Neuronal stem cell (in vitro differentiated cells): ENCODE measurements around the gene MACROD2.

ENCODE experiments used
- DNase-seq: peaks from one replicate; pipeline ENCODE4 v3.0.0-alpha.2; 2013; ENCODE audit warnings: low spot score
- H2AFZ ChIP-seq: one replicate; pipeline ENCODE4 v1.6.1; 2013; ENCODE audit warnings: mild to moderate bottlenecking, low read length, inconsistent platforms
- H2AK5ac ChIP-seq: 2 replicates; pipeline ENCODE4 v1.6.1; 2013; ENCODE audit warnings: low read depth, mild to moderate bottlenecking, inconsistent platforms, low read length, moderate library complexity, mixed read lengths
- H2BK120ac ChIP-seq: 2 replicates; pipeline ENCODE4 v1.6.1; 2013; ENCODE audit warnings: low read depth, mild to moderate bottlenecking, inconsistent platforms, low read length, moderate library complexity, mixed read lengths
- H2BK12ac ChIP-seq: one replicate; pipeline ENCODE4 v1.6.1; 2013; ENCODE audit warnings: low read length, inconsistent platforms
- H2BK15ac ChIP-seq: 2 replicates; pipeline ENCODE4 v1.6.1; 2013; ENCODE audit warnings: mild to moderate bottlenecking, low read length, inconsistent platforms, mixed read lengths
- H2BK5ac ChIP-seq: one replicate; pipeline ENCODE4 v1.6.1; 2013; ENCODE audit warnings: inconsistent platforms, mild to moderate bottlenecking, low read length, moderate library complexity
- H3K14ac ChIP-seq: one replicate; pipeline ENCODE4 v1.6.1; 2013; ENCODE audit warnings: low read length, inconsistent platforms
- H3K18ac ChIP-seq: 2 replicates; pipeline ENCODE4 v1.6.1; 2013; ENCODE audit warnings: low read length, inconsistent platforms
- H3K23ac ChIP-seq: 2 replicates; pipeline ENCODE4 v1.6.1; 2013; ENCODE audit warnings: low read depth, mild to moderate bottlenecking, mixed read lengths, low read length, inconsistent platforms; ENCODE audit not compliant: poor library complexity
- H3K27ac ChIP-seq: replicated peaks from 3 replicates; pipeline ENCODE4 v1.5.1; 2013; ENCODE audit warnings: low read length, inconsistent platforms
- H3K27me3 ChIP-seq, 3 experiments: 2 replicates each; pipeline ENCODE4 v1.6.1; 2013; ENCODE audit warnings: low read length in 3 of 3, mild to moderate bottlenecking in 2 of 3, inconsistent platforms in 1 of 3, low read depth in 1 of 3, mixed read lengths in 1 of 3, moderate library complexity in 1 of 3; ENCODE audit not compliant: control insufficient read depth in 3 of 3, insufficient read depth in 3 of 3
- H3K36me3 ChIP-seq, 2 donors: replicated peaks in 1 of 2; 2 replicates each; pipeline ENCODE4 v1.6.1; 2013; ENCODE audit warnings: low read length in 2 of 2; ENCODE audit not compliant: control insufficient read depth in 2 of 2, insufficient read depth in 2 of 2
- H3K4ac ChIP-seq: 2 replicates; pipeline ENCODE4 v1.6.1; 2013; ENCODE audit warnings: inconsistent platforms, mild to moderate bottlenecking, low read length, moderate library complexity
- H3K4me1 ChIP-seq, 2 donors: 1 replicate in 1 of 2; 2 replicates in 1 of 2; pipeline ENCODE4 v1.6.1; 2013; ENCODE audit warnings: low read length in 2 of 2, low read depth in 1 of 2; ENCODE audit not compliant: control insufficient read depth in 2 of 2, insufficient read depth in 1 of 2
- H3K4me2 ChIP-seq: one replicate; pipeline ENCODE4 v1.6.1; 2013; ENCODE audit warnings: mild to moderate bottlenecking, low read length, inconsistent platforms; ENCODE audit not compliant: insufficient read depth, poor library complexity, severe bottlenecking
- H3K4me3 ChIP-seq, 2 donors: 2 replicates each; pipeline ENCODE4 v1.5.1; 2013; ENCODE audit warnings: low read length in 2 of 2, mild to moderate bottlenecking in 2 of 2, inconsistent platforms in 1 of 2, moderate library complexity in 1 of 2
- H3K79me1 ChIP-seq: one replicate; pipeline ENCODE4 v1.6.1; 2013; ENCODE audit warnings: low read depth, mild to moderate bottlenecking, inconsistent platforms, low read length, moderate library complexity
- H3K9ac ChIP-seq: one replicate; pipeline ENCODE4 v1.6.1; 2013; ENCODE audit warnings: mild to moderate bottlenecking, low read depth, low read length, inconsistent platforms; ENCODE audit not compliant: poor library complexity
- H3K9me3 ChIP-seq, 2 donors: replicated peaks in 1 of 2; 2 replicates each; pipeline versions ENCODE3 to v1.6.1; 2013; ENCODE audit warnings: low read length in 2 of 2, mild to moderate bottlenecking in 2 of 2, inconsistent platforms in 1 of 2, low read depth in 1 of 2, mixed read lengths in 1 of 2, moderate library complexity in 1 of 2; ENCODE audit not compliant: control insufficient read depth in 2 of 2, insufficient read depth in 1 of 2
- H4K8ac ChIP-seq: one replicate; pipeline ENCODE4 v1.6.1; 2013; ENCODE audit warnings: low read depth, mild to moderate bottlenecking, inconsistent platforms, low read length, moderate library complexity
- H4K91ac ChIP-seq: one replicate; pipeline ENCODE4 v1.6.1; 2013; ENCODE audit warnings: low read length, low read depth, mild to moderate bottlenecking, inconsistent platforms; ENCODE audit not compliant: poor library complexity
- WGBS, 2 donors: extraction: QIAGEN DNeasy Blood & Tissue Kit; methylation state at CpG; one replicate each; pipeline ENCODE4 v1.1.7; 2013; ENCODE audit warnings: missing lambda C conversion rate in 2 of 2, mixed read lengths in 1 of 2; ENCODE audit not compliant: insufficient read length in 2 of 2, insufficient replicate concordance in 1 of 2; ENCODE audit errors: extremely low coverage in 2 of 2; 5-methylcytosine and 5-hydroxymethylcytosine counted together

Gene MACROD2

DNA sequence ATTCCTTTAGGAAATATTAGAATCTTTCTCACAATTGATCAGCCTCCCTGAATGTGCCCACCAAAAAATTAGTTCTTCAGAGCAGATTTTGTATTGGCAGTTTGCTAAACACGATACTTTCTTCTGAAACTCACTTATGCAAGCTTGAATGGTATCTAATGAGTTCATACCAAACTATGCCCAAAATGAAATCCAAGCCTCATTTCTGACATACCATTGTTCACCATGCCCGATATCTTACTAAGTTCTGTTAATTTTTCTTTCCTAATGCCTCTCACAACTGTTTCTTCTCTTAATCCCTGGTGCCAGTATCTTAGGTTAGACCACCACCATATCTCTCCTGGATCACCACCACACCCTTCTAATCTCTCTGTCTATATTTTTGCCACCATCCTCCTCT, 1822.0 kb downstream of the MACROD2 start:
- Histone ChIP-seq H4K8ac (no peak overlapping the region), H3K4me2 (no peak overlapping the region), H2BK12ac (no peak overlapping the region), H2BK5ac (no peak overlapping the region), H3K4me3 (no peak overlapping the region), H3K27me3 (no peaks in the 10 kb centered on the region), H3K9me3 (no peaks in the 10 kb centered on the region), H2BK15ac (no peak overlapping the region), H4K91ac (no peak overlapping the region), H3K9ac (no peak overlapping the region), H2AK5ac (no peak overlapping the region), H3K27ac (no peak overlapping the region), H3K4me1 (peaks cover 5 to 6% of the 10 kb centered on the region in 2 donors), H3K36me3 (no peaks in the 10 kb centered on the region), H3K4ac (no peak overlapping the region), H2BK120ac (no peak overlapping the region), H3K18ac (no peak overlapping the region), H2AFZ (no peak overlapping the region), H3K23ac (no peak overlapping the region), H3K79me1 (no peaks in the 10 kb centered on the region), H3K14ac (no peak overlapping the region)
- no CpG with 5 or more reads among the region's 2 CpGs for WGBS, 2 donors
- DNase-seq, result no peak

DNA sequence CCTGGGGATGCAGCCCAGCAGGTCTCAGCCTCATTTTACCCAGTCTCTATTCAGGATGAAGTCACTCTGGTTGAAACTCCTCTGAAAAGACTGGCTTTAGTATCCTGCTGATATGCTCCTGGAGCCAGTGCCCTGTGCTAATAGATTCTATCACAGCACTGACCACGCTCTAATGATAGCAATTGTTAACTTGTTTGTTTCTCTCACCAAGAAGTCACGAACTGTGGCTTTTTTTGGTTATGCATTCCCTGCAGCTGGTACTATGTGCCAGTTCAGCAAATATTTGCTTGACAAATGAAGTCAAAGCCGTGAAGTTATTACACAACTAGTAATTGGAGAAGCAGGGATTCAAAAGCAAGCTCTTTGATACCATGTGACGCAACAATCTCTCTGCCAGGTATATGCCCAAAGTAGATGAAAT, 1823.3 kb downstream of the MACROD2 start:
- Histone ChIP-seq H3K9me3 (no peaks in the 10 kb centered on the region), H2AK5ac (no peak overlapping the region)
- WGBS, 2 donors, result no CpG with 5 or more reads among the region's 4 CpGs

GRCh38 chr20:15823718-15824117, 1828.4 kb downstream of the MACROD2 start:
- no peak overlapping the region for H4K8ac ChIP-seq
- no peak overlapping the region for H4K91ac ChIP-seq
- no peak overlapping the region for H3K4me2 ChIP-seq
- no peak overlapping the region for H3K4ac ChIP-seq
- no peak overlapping the region for H2BK15ac ChIP-seq
- no peak overlapping the region for H3K27ac ChIP-seq
- H2AFZ ChIP-seq, result no peak overlapping the region
- no peak overlapping the region for H3K9ac ChIP-seq
- H3K4me3 ChIP-seq, result no peak overlapping the region
- H3K4me1 ChIP-seq, result peaks cover 0 to 3% of the 10 kb centered on the region in 2 donors
- H3K36me3 ChIP-seq, result no peaks in the 10 kb centered on the region
- H3K9me3 ChIP-seq, result no peaks in the 10 kb centered on the region
- no peak overlapping the region for H2BK12ac ChIP-seq
- H2BK120ac ChIP-seq, result no peak overlapping the region
- H3K23ac ChIP-seq, result no peak overlapping the region
- no peaks in the 10 kb centered on the region for H3K79me1 ChIP-seq
- no peaks in the 10 kb centered on the region for H3K27me3 ChIP-seq
- H2BK5ac ChIP-seq, result no peak overlapping the region
- DNase-seq, result no peak
- H3K14ac ChIP-seq, result no peak overlapping the region
- no peak overlapping the region for H3K18ac ChIP-seq
- H2AK5ac ChIP-seq, result no peak overlapping the region
- no CpG with 5 or more reads among the region's 2 CpGs for WGBS, 2 donors

More for the DNA sequence above, 1823.3 kb downstream of the MACROD2 start:
- Histone ChIP-seq H3K4me2 (no peak overlapping the region), H3K4me1 (peaks cover 5 to 6% of the 10 kb centered on the region in 2 donors), H4K8ac (no peak overlapping the region), H3K36me3 (no peaks in the 10 kb centered on the region), H4K91ac (no peak overlapping the region), H2BK12ac (no peak overlapping the region), H3K4me3 (no peak overlapping the region), H3K27ac (peak overlapping the region; percentile 13), H3K23ac (no peak overlapping the region), H3K27me3 (no peaks in the 10 kb centered on the region), H3K14ac (no peak overlapping the region), H3K9ac (no peak overlapping the region), H2AFZ (peak overlapping the region; percentile 1), H2BK120ac (no peak overlapping the region), H3K79me1 (no peaks in the 10 kb centered on the region), H3K18ac (no peak overlapping the region), H2BK15ac (no peak overlapping the region), H3K4ac (no peak overlapping the region), H2BK5ac (no peak overlapping the region)
- no peak for DNase-seq

DNA sequence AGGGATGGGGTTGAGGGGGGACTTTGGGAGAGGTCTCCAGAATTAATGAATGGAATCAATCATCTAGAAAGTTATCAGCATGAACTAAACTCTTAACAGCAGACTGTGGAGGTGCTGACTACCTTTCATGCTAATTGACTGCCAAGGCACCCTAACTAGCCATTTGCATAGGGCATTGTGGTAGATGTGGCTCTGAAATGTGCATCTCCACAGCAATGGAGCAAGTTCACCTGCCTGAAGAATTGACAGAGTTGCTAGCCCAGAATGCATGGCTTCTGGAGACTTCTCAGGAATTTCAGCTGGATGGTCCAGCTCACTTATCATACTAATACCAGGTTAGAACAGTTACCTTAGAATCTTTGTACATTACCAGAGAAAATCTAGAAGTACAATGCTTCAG, 1832.3 kb downstream of the MACROD2 start:
- Histone ChIP-seq H3K36me3 (no peaks in the 10 kb centered on the region), H3K27ac (no peak overlapping the region), H3K14ac (no peak overlapping the region), H4K8ac (no peak overlapping the region), H2BK5ac (no peak overlapping the region), H3K18ac (no peak overlapping the region), H3K9me3 (no peaks in the 10 kb centered on the region), H3K79me1 (no peaks in the 10 kb centered on the region), H2BK120ac (no peak overlapping the region), H2AK5ac (no peak overlapping the region), H2AFZ (no peak overlapping the region), H3K4me2 (no peak overlapping the region), H2BK12ac (no peak overlapping the region), H3K4me3 (no peak overlapping the region), H2BK15ac (no peak overlapping the region), H3K27me3 (no peaks in the 10 kb centered on the region), H4K91ac (no peak overlapping the region), H3K9ac (no peak overlapping the region), H3K4ac (no peak overlapping the region), H3K4me1 (peaks cover 0 to 5% of the 10 kb centered on the region in 2 donors), H3K23ac (no peak overlapping the region)
- no peak for DNase-seq
